NCI-H1092 treated with DMSO at 0.1 percent for 48 hours (cell line): ENCODE results near the gene B4GALT2.

Experiments
- DNase-seq: peaks from one replicate; lab custom pipeline; 2025; lab: John Stamatoyannopoulos, UW

B4GALT2 gene

DNA sequence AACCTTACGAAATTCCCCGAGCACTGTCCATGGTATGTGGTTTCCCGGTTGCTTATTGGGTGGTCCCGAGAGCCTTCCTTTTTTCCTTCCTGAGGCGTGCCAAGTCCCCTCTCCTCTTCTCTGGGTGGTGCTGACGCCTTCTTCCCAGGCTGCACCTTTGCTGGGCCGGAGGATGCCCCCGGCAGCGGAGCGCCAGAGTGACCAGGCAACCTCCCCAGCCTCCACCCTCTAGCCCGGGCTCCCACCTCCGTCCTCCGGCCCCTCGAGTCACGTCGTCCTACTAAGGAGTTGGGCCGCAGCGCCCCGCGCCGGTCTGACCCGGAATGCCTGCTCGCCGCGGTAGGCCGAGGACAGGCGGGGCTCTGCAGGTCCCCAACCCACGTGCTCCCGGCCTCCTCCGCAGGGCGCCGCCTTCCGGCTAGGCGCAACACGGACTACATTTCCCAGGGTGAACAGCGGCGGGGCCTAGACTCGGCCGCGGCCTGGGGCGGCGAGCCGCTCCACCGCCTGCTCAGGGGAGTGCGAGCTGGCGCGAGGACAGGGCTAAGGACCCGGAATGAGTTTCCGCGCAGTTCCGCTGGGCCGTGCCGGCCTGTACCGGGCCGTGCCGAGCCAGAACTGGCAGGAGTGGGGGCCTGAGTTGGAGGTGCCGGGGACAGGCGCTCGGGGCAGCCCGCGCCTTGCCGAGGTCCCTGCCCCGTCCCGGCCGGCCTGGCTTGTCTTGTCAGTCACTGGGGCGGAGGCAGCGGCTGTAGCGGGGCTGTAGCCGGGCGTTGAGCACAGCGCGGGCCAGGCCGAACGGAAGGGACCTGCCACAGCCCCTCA is 32.6 kb upstream of the B4GALT2 start, which contains the start of gene IPO13:
Gene IPO13, plus strand, starts transcription at position 715 of the 825 bp plus-strand sequence. CDS start 651 bp downstream, outside the sequence.
- DNase-seq, result peak; percentile 97

DNA sequence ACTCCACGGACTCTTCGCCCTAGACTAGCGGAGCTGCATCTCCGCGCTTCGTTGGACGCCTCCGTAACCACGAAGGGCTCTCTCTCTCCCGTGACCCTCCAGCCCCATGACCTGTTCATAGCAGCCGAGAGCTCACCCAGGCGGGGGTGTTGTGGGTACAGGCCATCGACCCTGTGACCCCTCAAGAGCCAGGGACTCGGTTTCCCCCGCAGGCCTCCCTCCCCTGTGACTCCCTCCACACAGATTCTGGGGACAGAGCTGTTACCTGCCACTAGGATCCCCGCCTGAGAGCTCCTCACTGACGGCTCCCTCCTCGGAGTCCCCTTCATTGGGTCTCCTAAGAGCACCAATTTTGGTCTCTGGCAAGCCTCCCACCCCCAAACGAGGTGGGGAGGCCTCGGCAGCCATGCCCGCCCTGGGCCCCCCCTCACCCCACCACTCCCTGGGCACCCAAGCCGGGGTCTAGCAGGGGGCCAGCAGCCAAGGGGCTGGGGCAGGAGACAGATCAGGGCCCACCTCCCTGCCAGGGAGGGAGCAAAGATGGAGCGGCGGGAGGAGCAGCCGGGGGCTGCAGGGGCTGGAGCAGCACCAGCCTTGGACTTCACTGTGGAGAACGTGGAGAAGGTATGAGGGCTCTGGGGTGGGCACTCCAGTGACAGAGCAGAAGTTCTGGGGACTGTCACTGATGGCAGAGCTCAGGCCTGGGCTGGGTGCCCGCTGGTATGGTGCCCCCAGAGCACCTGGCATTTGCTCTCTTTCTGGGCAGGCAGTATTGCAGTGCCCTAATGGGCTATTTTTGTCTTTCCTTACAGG is 31.7 kb upstream of the B4GALT2 start:
- no peak for DNase-seq

DNA sequence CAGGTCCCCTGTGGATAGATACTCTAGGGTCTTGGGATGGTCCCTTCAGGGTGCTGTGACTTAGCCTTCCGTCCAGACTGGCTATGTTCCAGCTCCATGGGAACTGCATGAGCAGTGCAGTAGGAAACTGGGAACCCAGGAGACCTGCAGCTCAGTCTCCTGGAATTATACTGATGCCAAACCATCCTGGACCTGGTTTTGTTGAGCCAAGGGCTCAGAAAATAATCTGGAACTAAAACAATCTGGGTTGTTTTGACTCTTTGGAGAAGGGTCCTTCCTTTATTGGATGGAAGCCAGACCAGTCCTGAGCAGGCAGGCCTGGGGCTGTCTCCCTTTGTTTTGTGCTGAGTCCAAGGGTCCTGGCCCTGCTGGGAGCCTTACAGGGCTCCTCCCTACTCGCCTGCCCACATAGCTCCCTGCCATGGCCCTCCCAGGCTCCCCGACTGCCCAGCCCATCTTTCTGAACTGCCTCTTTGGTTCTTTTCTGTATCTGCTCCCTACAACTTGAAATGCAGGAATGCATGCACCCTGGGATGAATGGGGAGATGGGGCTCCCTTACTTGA is 31.1 kb upstream of the B4GALT2 start:
- no peak for DNase-seq

DNA sequence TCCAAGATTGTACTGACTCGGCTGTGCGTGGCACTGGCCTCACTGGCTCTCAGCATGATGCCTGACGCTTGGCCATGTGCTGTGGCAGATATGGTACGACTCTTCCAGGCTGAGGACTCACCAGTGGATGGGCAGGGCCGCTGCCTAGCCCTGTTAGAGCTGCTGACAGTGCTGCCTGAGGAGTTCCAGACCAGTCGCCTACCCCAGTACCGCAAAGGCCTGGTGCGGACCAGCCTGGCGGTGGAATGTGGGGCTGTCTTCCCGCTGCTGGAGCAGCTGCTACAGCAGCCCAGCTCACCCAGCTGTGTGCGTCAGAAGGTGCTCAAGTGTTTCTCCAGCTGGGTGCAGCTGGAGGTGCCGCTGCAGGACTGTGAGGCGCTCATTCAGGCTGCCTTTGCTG is 29.3 kb upstream of the B4GALT2 start:
- DNase-seq, result no peak

DNA sequence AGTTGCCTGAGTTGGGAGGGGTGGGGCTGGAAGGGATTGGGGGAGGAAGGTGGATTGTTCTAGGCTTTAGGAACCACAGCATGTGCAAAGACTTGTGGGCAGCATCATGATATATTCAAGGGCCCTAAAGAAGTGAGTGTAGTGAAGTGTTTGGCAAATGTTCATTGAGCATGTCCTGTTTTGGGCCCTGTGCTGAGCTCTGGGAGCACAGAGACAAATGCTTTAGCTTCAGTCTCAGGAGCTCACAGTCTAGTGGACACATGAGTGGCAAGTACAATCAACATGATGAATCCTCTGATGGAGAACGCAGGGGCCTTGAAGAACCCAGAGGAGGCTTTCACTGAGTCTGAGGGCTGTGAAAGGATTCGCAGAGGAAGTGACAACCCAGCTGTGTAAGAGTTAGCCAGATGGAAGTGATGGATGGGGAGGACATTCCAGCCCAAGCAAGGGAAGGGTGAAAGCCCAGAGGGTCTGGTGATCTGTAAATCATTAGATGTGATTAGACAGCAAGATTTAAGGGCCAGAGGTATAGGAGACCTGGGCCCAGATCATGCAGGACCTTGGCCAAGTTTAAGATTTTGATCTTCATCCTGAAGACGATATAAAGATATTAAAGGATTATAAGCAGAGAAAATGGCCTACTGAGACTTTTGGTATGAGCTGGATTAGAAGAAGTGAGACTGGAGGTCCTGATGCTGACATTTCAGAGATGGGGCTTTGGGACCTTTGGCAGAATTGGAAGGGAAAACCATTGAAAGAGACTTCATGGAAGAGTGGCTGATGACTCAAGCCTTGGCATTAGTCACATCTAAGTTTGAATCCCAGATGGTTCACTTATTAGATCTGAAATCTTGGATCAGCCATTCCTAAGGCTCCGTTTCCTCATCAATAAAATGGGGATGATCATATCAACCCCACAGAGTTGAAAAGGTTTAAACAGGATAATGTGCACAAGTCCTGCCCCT is 27.7 kb upstream of the B4GALT2 start:
- DNase-seq, result no peak

DNA sequence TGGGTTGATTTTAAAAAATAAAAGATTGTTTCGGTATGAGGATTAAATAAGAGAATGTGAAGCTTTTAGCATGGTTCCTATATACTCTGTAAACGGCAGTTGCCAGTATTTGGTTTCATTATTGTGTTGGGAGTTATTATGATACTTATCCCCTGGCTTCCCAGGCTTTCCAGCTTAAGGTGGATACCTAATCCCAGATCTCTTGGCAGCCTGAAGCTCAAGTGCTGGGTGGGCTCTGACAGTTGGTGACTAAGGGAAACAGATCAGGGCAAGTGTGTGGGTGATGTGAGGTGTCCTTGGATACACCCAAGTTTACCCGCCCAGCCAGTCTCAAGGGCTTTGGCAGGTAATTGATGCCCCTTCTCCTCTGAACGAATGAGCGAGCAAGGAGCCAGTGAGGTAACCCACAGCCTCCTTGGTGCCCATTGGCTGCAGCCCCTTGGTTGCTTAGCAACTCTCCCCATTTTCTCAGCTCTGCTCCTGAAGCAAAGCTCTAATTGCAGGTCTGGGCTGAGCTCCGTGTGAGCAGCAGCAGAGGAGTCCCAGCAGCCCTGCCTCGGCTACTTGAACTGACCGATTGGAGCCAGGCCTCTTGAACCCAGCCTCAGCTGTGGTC is 26.2 kb upstream of the B4GALT2 start:
- peak; percentile 64 for DNase-seq

DNA sequence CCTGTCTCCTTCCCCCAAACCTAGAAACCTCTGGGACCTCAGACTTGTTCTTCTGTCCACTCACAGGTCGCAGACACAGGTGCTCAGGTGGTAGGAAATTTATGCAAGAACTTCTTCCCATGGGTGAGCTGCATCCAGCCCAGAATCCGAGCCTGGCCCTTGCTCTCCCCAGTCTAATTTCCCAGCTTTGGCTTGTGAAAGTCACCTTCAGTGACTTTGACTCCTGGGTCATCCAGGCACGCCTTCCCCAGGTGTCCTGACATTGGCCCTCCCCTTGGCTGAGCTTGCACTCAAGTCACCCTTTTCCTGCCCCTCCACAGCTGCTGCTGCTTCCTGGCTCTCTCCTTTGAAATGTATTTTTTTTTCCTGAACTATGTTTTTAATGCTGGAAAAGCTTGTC is 25.6 kb upstream of the B4GALT2 start:
- no peak for DNase-seq

DNA sequence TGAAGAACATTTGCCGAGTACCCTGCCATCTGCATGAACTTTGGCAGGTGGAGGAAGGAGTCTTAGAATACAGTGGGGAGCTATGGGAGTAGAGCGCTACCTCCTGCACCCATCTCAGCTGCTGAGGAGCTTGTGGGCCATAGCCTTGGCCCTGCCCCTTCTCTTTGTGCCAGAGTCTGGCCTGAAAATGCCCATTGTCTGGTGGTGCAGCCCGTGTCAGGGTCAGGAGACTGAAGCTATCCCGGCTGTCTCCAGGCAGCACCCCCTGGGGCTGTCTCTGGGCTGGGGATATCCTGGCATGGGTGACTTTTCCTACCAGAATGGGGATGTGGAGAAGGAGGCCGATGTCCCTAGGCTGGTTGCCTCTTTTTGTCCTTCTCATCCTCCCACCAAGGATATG is 25.0 kb upstream of the B4GALT2 start:
- DNase-seq, result no peak

DNA sequence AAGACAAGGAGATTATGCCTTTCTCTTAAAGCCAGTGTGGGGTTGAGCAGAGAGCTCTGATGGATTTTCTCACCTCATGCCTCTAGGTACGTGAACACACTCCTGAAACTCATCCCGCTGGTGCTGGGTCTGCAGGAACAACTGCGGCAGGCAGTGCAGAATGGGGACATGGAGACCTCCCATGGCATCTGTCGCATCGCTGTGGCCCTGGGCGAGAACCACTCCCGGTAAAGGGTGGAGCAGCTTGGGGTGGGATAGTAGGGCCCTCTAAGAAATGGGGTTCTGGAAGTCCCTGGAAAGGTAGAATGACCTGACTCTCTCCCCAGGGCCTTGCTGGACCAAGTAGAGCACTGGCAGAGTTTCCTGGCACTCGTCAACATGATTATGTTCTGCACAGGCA is 22.8 kb upstream of the B4GALT2 start:
- DNase-seq, result no peak

DNA sequence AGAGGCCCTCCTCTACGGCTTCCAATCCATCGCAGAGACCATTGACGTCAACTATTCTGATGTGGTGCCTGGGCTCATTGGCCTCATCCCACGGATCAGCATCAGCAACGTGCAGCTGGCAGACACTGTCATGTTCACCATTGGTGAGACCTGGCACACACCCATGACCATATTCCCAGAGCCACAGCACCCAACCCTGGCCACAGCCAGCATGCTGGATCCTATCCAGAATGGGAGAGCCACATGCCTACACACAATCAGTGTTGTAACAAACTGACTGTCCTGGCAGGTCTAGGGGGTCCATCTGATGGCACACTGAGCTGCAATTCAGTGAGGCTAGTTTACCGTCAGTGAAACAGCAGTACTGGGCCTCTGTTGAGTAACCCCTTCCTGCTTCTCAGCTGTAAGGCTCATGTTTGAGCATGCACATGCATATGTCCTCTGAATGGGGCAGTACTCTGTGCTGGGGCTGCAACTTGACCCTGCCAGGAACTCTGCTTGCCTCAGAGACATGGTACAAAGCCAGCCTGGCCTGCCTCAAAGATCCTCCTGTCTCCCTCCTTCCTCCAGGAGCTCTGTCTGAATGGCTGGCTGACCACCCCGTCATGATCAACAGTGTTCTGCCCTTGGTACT is 21.5 kb upstream of the B4GALT2 start:
- DNase-seq, result no peak

DNA sequence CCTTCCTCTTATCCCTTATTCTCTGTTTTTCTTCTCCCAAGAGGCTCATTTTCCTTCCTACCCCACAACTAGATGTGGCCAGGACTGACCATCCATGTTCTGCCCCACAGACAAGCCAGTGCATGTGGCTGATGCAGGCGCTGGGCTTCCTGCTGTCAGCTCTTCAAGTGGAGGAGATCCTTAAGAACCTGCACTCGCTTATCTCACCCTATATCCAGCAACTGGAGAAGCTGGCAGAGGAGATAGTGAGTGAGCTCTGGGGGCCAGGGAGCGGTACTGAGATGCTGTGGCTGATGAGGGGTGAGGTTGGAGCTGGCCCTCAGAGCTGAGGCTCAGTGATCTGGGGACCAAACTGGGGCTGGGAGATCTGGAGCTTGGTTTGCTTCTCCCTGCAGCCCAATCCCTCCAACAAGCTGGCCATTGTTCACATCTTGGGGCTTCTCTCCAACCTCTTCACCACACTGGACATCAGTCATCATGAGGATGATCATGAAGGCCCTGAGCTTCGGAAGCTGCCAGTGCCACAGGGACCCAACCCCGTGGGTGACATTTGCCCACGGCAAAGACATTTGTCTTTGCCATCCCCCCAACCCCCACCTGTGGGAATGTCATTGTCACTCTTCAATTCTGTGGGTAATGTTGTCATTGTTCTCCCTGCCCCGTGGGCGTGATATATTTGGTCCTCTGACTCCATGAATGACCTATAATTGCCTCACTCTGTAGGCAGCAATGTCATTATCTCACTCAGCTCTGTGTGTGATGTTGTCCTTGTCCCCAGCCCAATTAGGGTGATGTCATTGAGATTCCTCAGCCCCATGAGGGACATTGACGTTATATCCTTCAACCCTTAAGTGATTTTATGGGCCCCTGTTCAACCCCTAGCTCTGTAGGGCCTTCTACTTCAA is 20.4 kb upstream of the B4GALT2 start:
- DNase-seq, result no peak

DNA sequence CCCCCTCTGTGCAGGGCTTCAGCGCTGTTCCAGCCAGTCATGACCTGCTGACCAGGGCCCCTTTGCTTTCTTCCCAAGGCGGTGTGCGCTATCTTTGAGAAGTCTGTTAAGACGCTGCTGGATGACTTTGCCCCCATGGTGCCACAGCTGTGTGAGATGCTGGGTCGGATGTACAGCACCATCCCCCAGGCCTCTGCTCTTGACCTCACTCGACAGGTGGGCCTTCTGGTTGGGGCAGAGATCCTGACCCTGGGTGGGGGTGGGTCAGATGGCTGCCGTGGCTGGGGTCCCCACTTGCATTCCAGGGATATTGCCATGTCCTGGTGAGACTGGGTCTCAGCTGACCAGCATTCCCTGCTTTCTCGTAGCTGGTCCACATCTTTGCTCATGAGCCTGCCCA is 18.2 kb upstream of the B4GALT2 start:
- no peak for DNase-seq

DNA sequence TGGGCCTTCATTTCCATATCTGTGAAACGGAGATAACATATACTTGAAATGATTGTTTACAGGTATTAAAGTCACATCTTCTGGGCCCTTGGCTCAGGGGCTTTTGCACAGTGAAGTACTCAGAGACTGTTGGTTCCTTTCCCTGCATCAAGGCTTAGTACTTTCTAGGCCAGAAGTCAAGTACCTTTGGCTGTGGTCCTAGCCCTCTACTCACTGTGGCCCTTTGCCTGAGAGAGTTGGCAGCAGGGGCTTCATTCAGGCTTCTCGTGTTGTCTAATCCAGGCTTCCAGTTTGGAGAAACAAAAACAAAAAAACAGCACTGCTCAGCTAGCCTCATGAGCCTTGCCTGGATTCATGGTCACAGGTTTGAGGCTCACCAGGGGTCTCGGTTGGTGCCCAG is 17.3 kb upstream of the B4GALT2 start:
- no peak for DNase-seq

DNA sequence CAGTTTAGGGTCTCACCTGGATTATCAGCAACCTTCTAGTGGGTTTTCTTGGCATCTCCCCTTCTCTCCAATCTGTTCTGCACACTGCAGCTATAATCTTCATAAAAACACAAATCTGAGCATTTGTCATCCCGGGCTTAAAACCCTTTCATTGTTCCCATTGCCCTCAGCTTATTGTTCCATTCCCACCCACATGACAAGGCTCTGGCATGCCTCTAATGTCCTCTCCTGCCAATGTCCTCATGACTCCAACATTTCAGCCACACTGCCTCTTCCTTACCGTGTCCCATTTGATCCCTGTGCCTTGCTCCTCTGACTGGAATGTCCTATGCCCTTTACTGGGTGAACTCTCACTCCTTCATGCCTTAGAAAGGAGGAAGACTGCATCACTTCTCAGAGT is 16.7 kb upstream of the B4GALT2 start:
- no peak for DNase-seq

DNA sequence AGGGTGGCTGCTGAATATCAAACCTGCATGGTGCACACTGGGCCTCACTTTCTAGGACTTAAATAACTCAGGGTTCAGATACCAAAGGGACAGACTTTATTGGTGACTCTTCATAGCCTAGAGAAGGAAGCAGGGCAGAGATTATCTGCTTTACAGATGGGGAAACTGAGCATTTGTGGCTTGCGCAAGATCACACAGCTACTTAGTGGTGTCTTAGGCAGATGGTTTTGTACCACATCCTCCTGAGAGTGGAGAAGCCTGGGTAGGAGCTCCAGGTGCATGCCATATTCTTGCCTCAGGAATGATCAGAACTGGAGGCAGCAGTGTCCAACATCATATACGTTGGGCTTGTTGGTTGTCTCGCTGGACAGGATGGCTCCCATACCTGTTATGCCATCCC is 16.0 kb upstream of the B4GALT2 start:
- DNase-seq, result no peak

DNA sequence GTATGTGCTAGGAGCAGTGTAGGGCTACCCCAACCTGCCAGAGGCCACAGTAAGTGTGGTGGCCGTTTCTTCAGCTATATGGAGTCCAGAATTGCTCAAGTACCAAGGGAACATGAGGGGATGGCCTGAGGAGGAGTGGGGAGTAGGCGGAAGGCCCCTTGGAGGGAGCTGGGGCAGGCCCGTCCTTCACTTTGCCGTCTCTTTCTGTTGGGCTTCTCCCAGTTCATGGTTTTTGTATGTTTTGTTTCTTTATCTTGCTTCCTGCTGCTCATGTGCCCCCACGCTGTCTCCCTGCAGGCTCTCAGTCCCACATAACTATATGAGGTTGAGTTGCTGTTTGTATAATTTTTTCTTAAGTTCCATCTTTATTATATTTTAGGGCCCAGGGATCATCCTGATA is 15.1 kb upstream of the B4GALT2 start:
- no peak for DNase-seq

DNA sequence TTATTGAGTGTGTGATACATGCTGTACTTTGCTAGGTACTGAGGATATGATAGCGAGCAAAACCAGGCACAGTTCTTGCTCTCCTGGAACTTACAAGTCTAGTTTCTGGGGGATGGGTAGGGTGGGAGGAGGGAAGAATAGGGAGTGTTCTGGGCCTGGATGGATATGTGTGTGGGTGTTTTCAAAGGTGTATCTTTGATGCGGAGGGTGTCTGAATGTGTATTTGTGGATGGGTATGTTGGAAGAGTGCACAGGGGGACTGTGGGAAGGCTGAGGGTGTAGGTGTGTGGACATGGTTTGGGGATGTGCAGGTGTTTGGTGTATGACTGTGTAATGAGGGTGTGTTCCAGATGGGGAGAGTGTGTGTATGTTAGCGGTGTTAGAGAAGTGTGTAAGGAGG is 13.7 kb upstream of the B4GALT2 start:
- DNase-seq, result no peak

DNA sequence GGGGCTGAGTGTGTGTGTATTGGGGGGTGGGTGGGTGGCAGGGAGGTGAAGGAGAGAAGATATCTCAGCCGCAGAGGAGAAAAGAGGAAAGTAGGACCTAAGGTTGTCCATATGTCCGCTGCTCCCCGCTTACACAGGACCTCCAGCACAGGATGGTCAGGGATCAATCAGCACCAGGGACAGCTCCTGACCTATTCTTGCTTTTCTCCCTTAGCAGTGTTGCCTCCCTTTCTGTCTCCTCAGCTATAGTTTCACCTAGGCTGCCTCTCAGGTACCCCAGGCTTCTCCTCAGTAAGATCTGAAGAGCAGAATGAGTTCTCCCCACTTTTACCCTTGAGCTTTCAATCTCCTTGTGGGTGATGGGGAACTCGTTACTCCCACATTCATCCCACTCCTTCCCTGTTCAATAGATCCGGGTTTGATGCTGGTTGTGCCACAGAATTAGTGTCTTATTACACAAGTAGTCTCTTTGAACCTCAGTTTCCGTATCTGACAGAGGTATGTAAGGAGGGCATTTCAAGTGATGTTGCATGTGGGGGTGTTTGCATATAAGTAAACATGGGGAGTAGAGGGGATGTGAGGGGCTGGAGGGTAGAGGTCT is 10.6 kb upstream of the B4GALT2 start:
- no peak for DNase-seq

DNA sequence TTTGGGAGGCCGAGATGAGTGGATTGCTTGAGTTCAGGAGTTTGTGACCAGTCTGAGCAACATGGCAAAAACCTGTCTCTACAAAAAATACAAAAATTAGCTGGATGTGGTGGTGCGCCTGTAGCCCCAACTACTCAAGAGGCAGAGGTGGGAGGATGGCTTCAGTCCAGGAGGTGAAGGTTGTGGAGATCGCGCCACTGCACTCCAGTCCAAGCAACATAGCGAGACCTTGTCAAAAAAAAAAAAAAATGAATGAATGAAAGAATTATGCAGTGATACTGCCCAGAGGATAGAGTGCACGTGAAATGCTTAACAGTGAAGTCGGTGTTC is 9.6 kb upstream of the B4GALT2 start:
- DNase-seq, result no peak
